GM19452 (cell line): ENCODE data around the gene PLXNA1.
A peak's percentile ranks its signal among the peaks of the same experiment; 100 is the strongest.

Experiments
- ATAC-seq: cut with Tn5 transposase; IDR thresholded peaks from one replicate; pipeline ENCODE4 v1.9.1; 2021; ENCODE audit not compliant: unreplicated experiment

The PLXNA1 gene

GRCh38 chr3:127015282-127016042, 32.5 kb downstream of the PLXNA1 start:
- peak; percentile 63 for ATAC-seq

GRCh38 chr3:127016043-127016343, 33.1 kb downstream of the PLXNA1 start:
- no peak for ATAC-seq

- no peak for ATAC-seq
Observed at GRCh38 chr3:127016461-127016860, 33.5 kb downstream of the PLXNA1 start.

GRCh38 chr3:127017229-127017628, 34.3 kb downstream of the PLXNA1 start:
- ATAC-seq: no peak

- ATAC-seq: no peak
Observed at GRCh38 chr3:127017781-127018180, 34.9 kb downstream of the PLXNA1 start.

GRCh38 chr3:127018306-127018828, 35.5 kb downstream of the PLXNA1 start:
- ATAC-seq: no peak

GRCh38 chr3:127019449-127019848, 36.5 kb downstream of the PLXNA1 start:
- no peak for ATAC-seq

- ATAC-seq: no peak
Observed at GRCh38 chr3:127020543-127020942, 37.6 kb downstream of the PLXNA1 start.

GRCh38 chr3:127022849-127023248, 39.9 kb downstream of the PLXNA1 start:
- no peak for ATAC-seq

- ATAC-seq: no peak
Observed at GRCh38 chr3:127025456-127025855, 42.5 kb downstream of the PLXNA1 start.

GRCh38 chr3:127026036-127026435, 43.1 kb downstream of the PLXNA1 start:
- no peak for ATAC-seq

GRCh38 chr3:127026661-127027060, 43.7 kb downstream of the PLXNA1 start:
- ATAC-seq: no peak

GRCh38 chr3:127027061-127027735, 44.3 kb downstream of the PLXNA1 start:
- ATAC-seq: no peak

- no peak for ATAC-seq
Observed at GRCh38 chr3:127027811-127028548, 45.1 kb downstream of the PLXNA1 start.

- ATAC-seq: no peak
Observed at GRCh38 chr3:127028781-127029657, 46.1 kb downstream of the PLXNA1 start.

GRCh38 chr3:127029658-127030507, 47.0 kb downstream of the PLXNA1 start:
- no peak for ATAC-seq

GRCh38 chr3:127030508-127031412, 47.8 kb downstream of the PLXNA1 start:
- no peak for ATAC-seq

- no peak for ATAC-seq
Observed at GRCh38 chr3:127031413-127031810, 48.5 kb downstream of the PLXNA1 start.

- no peak for ATAC-seq
Observed at GRCh38 chr3:127031845-127032244, 48.9 kb downstream of the PLXNA1 start.
